GM12892 (cell line): ENCODE data around the gene MS4A4E.

ENCODE experiments used
- POLR2A ChIP-seq: IDR thresholded peaks from 2 replicates; pipeline ENCODE4 v1.6.1; 2011; ENCODE audit warnings: low read depth, low read length, control low read depth
- POLR2AphosphoS5 ChIP-seq: IDR thresholded peaks from 2 replicates; pipeline ENCODE4 v1.6.1; 2011; ENCODE audit warnings: low read depth, low read length, control low read depth
- TAF1 ChIP-seq: IDR thresholded peaks from 2 replicates; pipeline ENCODE4 v1.6.1; 2011; ENCODE audit warnings: low read depth, mild to moderate bottlenecking, control low read depth, low read length, borderline replicate concordance

GRCh38 chr11:60261014-60261413 lies 18.1 kb upstream of the MS4A4E start:
- TF ChIP-seq POLR2A (no peak), TAF1 (no peak), POLR2AphosphoS5 (no peak)
